Raji (cell line): ENCODE results near the gene GATA6.

ENCODE experiments used
- POLR2A ChIP-seq: IDR thresholded peaks from 2 replicates; pipeline ENCODE4 v1.6.1; 2011; ENCODE audit warnings: low read depth, low read length, control low read depth; ENCODE audit not compliant: insufficient read depth

The GATA6 gene

DNA sequence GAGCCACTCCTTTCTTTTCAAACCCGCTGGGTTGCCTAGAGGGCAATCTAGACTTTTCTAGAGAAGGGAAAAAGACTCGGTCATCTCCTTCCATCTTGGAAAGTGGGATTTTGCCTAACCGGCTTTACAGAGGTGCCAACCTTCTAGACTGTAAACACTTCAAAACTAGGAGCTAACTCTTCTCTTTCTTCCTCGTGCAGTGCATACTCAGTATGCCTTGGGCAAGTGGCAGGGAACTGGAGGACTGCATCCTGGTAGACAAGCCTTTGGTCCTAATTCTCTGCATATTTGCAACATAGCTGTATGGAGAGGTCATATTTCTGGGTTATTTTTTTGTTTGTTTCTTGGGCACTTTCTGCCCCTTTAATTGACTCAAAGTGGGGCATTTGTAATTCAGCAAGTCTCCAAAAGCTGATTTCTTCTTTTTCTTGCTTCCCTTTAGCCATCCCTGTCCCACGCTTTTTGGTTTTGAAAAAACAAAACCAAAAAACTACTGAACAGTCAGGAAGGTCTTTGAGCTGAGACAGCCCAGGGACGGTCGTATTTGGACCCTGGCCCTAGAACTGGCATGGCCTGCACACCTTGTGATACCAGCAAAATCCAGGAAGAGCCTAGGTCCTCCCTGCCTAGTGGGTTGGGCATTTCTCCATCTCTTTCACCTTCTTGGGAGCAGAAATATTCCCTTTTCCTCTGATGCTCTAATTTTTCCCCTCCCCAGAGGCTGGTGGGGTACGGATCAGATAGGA, 5.8 kb upstream of the GATA6 start:
- no peak for TF ChIP-seq POLR2A

DNA sequence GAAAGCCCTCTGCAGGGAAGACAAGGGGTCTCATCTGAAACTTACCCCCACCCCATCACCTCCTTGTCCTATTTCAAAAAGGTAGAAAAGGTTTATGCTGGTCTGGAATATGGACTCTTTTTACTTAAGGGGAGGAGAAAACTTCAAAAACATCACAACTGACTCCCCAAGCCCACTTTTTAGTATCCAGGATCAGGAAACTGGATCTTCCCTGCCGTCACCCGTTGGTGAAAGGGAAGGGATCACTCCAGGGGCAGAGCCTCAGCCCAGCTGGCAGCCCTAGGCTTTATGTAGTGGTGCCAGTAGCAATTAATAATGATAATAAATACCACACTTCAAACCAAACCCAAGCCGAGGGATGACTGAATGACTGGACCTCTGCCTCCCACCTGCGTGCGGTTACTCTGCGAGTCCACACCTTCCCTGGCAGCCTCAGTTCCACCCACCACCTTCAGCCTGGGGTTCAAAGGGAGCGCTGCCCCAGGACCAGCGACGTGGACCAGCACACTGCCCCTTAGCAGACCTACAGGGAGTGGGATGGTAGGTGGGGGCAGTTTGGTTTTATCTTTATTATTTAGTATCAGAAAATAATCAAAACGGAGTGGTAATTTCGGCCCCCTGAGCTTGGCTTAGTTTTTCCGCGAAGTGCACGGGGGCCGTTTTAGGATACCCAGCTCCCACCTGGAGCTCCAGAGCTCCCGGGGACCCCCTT, 4.9 kb upstream of the GATA6 start:
- TF ChIP-seq POLR2A: no peak

DNA sequence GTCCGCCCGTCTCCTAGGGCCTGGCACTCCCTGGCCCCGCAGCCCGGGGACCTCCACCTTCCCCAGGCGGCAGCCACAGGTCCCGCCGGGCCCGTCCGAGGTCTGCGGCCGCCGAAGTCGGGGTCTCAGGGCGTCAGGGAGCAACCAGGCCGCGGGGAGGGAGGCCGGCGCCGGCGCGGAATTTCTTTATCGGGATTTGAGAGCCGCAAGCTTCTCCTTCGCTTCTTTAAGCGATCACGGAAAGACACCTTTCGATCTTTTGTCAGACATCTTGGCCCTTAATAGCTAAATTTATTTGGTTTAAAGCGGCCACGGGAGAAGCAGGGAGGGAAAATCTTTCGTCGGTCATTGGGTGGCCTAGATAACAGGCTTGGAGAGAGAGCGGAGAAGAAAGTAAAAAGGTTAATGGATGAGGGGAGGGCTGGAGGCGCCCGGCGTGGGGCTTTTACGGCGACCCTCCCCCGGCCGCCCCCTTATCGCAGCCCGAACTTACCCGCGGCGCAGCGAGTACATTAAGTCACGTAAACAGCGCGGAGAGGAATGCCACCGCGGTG, 4.3 kb upstream of the GATA6 start:
- no peak for TF ChIP-seq POLR2A

DNA sequence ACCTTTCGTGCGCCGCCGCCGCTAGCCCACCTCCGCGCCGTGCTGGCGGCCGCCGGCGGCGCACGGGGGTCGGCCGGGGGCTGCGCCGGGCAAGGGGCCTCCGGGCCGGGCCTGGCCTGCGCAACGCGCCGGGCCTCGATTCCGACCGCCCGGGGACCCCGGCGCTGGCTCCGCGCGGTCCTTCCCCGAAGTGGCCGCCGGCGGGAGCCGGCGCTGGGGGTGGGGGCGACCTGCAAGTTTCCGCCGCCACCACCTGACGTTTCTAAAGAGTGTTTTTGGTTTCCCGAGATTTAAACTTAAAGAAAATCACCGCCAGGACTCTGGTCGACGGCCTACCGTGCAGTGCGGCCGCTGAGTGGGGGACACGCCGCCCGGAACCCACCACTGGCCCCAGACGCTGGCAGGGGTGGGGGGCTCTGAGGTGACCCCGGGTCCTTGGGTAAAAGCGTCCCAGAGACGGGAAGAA, 3.8 kb upstream of the GATA6 start:
- no peak for TF ChIP-seq POLR2A

DNA sequence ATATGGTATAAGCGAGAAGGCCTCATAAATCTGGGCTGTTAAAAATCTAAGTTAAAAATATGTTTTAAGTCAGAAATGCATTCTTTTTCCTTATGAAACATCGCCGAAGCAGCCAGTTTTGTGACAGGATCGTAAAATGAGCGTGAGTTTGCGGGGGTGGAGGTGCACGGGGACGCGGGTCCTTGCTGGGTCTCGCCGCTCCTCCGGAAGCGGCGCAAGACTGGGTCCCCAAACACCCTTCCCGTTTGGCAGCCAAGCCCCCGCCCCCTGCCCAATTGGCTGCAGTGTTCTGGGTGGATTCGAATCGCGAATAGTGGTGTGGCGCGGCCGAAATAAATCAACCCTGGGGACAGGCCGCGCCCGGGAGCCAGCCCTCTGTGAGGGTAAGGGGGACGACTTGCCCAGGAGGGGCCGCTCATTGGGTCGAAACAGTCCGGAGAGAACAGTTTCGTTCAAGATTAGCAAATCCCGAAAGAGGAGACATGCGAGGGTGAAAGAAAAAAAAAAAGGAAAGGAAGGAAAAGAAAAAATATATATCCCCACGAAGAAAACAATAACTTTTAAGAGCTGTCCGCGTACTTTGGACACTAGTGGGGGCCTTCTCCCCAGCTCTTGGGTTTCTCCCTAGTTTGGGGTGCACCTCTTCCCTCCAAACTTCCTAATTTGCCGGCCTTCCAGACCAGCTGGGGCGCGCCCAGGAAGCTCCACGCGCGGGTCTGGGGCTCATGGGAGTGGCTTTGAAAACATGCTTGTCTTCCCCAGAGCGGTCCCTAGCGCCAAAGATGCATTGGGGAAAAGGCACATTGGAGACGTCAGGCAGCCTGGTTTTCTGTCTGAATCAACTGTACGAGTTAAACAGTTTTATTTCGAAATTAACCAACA, 3.1 kb upstream of the GATA6 start:
- TF ChIP-seq POLR2A: no peak

DNA sequence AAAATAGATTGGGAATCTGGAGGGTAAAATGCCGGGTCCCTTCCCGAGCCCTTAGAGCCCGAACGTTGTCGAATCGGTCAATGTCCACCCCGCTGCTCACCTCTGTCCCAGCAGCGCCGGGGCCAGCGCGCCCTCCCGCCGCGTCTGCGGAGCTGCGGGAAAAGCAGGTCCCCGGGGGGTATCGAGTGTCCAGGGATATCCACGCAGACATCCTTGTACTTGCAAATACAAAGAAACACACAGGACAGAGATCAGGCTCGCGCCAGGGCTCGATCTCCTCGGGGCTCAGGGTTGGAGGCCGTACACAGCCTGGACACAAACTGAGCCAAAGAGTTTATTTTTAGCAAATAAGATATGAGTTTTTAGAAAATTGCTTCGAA, 2.3 kb upstream of the GATA6 start:
- TF ChIP-seq POLR2A: no peak

DNA sequence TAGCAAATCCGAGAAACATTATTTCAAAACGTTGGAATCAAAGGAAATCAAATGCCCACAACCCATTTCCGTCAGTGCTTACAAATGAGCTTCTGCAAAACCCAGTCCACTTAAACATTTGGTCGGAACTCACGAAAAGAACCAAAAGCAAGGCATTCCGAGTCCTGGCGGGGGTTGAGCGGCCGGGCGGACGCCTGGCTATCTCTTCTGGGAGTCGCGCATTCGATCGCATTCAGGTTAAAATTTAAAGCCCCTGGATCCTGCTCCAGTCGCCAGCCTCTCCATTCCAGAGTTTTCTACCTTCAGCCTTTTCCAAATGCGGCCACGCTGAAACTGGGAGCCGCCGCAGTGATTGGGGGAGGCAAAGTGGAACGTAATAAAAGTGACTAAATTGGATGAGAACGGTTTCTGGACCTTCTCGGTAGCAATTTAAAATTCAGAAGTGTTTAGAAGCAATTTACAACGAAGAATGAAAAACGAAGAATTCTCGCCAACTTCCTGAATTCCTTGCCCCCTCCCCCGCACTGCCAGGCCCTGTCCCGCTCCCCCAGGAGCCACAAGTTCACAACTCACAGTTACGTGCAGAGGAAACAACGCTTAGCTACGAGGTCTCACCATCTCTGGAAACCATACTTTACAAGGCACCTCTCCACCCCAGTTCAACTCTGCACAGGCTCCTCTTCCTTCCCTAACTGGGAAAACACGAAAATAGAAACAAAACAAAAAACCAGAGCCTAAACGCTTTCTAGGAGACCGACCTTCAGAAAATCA, 1.7 kb upstream of the GATA6 start:
- no peak for TF ChIP-seq POLR2A

DNA sequence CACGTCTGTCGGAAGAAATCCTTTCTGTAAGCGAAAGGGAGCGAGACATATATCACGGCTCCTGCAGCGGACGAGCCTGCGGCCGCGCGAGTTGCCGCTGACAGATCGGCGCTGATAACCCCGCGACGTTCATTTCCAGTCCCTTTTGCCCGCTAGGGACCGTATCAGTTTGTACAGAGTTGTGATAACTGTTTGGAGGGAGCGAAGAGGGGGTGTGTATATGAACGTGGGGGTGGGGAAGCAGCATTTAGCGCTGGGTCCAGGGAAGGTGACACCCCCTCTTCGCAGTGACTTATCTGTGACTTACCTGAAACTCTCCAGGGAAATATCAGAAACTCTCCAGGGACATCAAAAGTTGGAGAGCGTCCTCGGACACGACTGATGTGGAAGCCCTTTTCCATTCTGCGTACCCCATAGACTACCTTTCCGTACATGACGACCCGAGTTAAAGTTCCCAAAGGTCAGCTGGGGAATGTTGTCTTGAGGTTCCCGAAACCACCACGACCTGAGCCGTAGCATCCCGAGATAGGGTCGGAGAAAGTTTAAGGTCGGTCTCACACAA, 948 bp upstream of the GATA6 start:
- no peak for TF ChIP-seq POLR2A

DNA sequence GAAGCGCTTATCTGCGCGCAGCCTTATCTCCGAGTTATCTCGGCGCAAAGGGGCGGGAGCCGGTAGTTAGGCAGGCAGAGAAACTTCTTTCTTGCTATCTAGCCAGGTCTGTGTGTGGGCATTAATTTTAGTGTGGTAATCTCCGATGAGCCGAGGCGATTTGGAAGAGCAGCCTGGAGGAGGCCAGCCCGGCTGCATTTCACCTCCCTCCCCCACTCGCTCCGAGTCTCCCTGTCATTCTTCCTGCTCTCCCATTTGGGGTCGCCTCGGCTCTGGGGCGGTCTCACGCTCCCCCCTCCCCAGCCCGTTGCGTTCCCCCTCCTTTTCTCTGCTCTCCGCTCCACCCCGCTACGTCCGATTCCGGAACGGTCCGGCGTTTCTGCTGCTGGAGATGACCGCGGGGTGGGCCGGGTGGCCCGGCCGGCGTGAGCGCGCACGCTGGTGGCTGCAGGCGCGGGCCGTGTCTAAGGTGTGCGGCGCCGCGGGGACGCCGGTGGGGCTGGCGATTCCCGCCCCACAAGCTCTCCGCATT, 566 bp downstream of the GATA6 start:
- no peak for TF ChIP-seq POLR2A

DNA sequence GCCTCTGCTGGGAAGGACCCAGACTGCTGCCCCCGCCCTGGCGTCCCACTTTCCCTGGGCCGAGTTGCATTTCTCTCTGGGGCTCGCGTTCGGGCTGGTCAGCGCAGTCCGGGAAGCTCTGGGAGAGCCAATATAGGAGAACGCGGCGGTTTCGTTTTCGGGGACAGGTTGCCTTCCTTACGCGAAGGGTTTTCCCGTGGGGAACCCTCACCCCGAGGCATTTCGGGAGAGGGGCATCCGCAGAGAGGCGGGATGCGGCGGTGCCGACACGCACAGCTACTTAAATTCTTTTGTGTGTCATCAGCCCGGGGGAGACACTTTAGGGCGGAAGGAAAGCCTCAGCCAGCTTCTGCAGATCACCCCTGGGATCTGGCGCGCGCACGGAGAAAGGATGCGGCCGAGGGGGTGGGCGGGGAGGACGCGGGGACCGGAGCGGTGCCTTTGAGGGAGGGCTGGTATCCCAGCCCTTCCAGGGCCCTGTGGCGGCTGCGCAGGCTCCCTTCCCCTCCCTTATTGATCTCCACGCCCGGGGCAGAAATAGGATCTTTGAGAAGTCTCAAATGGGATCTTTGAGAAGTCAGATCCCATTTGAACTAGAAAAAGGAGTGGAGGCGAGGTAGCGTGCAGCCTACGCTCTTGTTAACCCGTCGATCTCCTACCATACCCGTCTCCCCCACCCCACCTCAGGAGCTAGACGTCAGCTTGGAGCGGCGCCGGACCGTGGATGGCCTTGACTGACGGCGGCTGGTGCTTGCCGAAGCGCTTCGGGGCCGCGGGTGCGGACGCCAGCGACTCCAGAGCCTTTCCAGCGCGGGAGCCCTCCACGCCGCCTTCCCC, 1.2 kb downstream of the GATA6 start:
- TF ChIP-seq POLR2A: no peak

DNA sequence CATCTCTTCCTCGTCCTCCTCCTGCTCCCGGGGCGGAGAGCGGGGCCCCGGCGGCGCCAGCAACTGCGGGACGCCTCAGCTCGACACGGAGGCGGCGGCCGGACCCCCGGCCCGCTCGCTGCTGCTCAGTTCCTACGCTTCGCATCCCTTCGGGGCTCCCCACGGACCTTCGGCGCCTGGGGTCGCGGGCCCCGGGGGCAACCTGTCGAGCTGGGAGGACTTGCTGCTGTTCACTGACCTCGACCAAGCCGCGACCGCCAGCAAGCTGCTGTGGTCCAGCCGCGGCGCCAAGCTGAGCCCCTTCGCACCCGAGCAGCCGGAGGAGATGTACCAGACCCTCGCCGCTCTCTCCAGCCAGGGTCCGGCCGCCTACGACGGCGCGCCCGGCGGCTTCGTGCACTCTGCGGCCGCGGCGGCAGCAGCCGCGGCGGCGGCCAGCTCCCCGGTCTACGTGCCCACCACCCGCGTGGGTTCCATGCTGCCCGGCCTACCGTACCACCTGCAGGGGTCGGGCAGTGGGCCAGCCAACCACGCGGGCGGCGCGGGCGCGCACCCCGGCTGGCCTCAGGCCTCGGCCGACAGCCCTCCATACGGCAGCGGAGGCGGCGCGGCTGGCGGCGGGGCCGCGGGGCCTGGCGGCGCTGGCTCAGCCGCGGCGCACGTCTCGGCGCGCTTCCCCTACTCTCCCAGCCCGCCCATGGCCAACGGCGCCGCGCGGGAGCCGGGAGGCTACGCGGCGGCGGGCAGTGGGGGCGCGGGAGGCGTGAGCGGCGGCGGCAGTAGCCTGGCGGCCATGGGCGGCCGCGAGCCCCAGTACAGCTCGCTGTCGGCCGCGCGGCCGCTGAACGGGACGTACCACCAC, 2.1 kb downstream of the GATA6 start:
- TF ChIP-seq POLR2A: no peak

DNA sequence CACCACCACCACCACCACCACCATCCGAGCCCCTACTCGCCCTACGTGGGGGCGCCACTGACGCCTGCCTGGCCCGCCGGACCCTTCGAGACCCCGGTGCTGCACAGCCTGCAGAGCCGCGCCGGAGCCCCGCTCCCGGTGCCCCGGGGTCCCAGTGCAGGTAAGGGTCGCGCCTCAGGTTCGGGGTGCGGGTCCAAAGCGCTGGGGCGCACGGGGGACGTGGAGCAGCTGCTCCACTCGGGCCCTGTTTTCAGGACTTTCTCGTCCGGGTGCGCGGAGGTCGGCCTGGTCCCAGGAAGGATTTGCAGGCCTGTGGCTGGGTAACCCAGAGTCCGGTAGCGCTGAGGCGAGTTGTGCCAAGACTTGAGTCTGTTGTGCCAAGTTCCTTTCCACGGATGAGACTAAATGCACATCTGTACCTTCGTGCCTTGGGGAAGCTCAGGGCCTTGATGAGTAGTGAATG, 2.8 kb downstream of the GATA6 start:
- no peak for TF ChIP-seq POLR2A
